IMR-90 (cell line): ENCODE results near the gene TENT4B. TPM values are rescaled to one million over a fixed set of nuclear protein-coding genes. Genes with fewer than 3 reads are reported as not detected.
"Not testable (repeated sequence)": the region's sequence is repeated elsewhere in the genome, so short reads cannot be mapped to it uniquely, and the experiment has no call there.

Source experiments
- ATAC-seq: fragments of 200-7000 bp; cut with Tn5 transposase; 2 replicates; pipeline ENCODE4 v1.9.1; 2020; ENCODE audit warnings: low read depth, mild to moderate bottlenecking, moderate library complexity
- BruUV-seq: library from RNA; stranded (reverse); fragments of 400-500 nt; replicated peaks from 2 replicates; lab custom pipeline; 2021; lab: Mats Ljungman, UMichigan
- CTCF ChIA-PET: fragments of 300-600 bp; formaldehyde crosslinking; extraction: SDS; loops from one replicate; lab custom pipeline; 2021; ENCODE audit warnings: antibody characterized with exemption; lab: Yijun Ruan, JAX
- POLR2A ChIA-PET: fragments of 300-600 bp; sonication (Branson Sonifier 250); formaldehyde crosslinking; loops from one replicate; lab custom pipeline; 2022; ENCODE audit warnings: antibody characterized with exemption; ENCODE audit not compliant: unreplicated experiment; lab: Charles Lee
- DNase-seq: peaks from one replicate; pipeline ENCODE4 v3.0.0; 2013
- H2AFZ ChIP-seq: replicated peaks from 2 replicates; pipeline ENCODE3; 2013; ENCODE audit warnings: low read length, mild to moderate bottlenecking; ENCODE audit not compliant: poor library complexity
- H2AK5ac ChIP-seq: 2 replicates; pipeline ENCODE4 v1.6.1; 2013; ENCODE audit warnings: low read depth, low read length, inconsistent platforms
- H2AK9ac ChIP-seq: replicated peaks from 2 replicates; pipeline ENCODE3; 2013; ENCODE audit warnings: mild to moderate bottlenecking, low read depth, low read length, moderate library complexity; ENCODE audit not compliant: poor library complexity
- H2BK120ac ChIP-seq: 2 replicates; pipeline ENCODE4 v1.6.1; 2013; ENCODE audit warnings: low read depth, low read length, inconsistent platforms
- H2BK15ac ChIP-seq: 3 replicates; pipeline ENCODE4 v1.6.1; 2013; ENCODE audit warnings: low read depth, low read length, inconsistent platforms
- H2BK20ac ChIP-seq: 2 replicates; pipeline ENCODE4 v1.6.1; 2013; ENCODE audit warnings: low read depth, mild to moderate bottlenecking, inconsistent platforms, low read length, moderate library complexity
- H2BK5ac ChIP-seq: 2 replicates; pipeline ENCODE4 v1.6.1; 2013; ENCODE audit warnings: mild to moderate bottlenecking, low read depth, low read length, inconsistent platforms; ENCODE audit not compliant: poor library complexity, severe bottlenecking
- H3K14ac ChIP-seq: replicated peaks from 2 replicates; pipeline ENCODE4 v1.6.1; 2013; ENCODE audit warnings: low read depth, low read length, inconsistent platforms
- H3K18ac ChIP-seq: 2 replicates; pipeline ENCODE4 v1.6.1; 2013; ENCODE audit warnings: low read depth, low read length, control low read depth
- H3K23ac ChIP-seq: 2 replicates; pipeline ENCODE4 v1.6.1; 2013; ENCODE audit warnings: low read depth, low read length, inconsistent platforms
- H3K27ac ChIP-seq: 2 replicates; pipeline ENCODE4 v1.5.1; 2013; ENCODE audit warnings: mild to moderate bottlenecking, control low read depth, low read length; ENCODE audit not compliant: insufficient read depth
- H3K27me3 ChIP-seq: 2 replicates; pipeline ENCODE4 v1.6.1; 2013; ENCODE audit warnings: low read length; ENCODE audit not compliant: control insufficient read depth, insufficient read depth
- H3K36me3 ChIP-seq: 2 replicates; pipeline ENCODE4 v1.6.1; 2013; ENCODE audit warnings: low read length, mixed read lengths; ENCODE audit not compliant: control insufficient read depth, insufficient read depth
- H3K4ac ChIP-seq: 2 replicates; pipeline ENCODE4 v1.6.1; 2013; ENCODE audit warnings: low read depth, low read length, inconsistent platforms
- H3K4me1 ChIP-seq: 2 replicates; pipeline ENCODE4 v1.6.1; 2013; ENCODE audit warnings: low read length, mixed read lengths; ENCODE audit not compliant: control insufficient read depth, insufficient read depth
- H3K4me2 ChIP-seq: 2 replicates; pipeline ENCODE4 v1.6.1; 2013; ENCODE audit warnings: low read depth, mild to moderate bottlenecking, control low read depth, low read length, moderate library complexity
- H3K4me3 ChIP-seq: 2 replicates; pipeline ENCODE4 v1.5.1; 2013; ENCODE audit warnings: low read depth, mild to moderate bottlenecking, control low read depth, low read length, moderate library complexity; ENCODE audit not compliant: insufficient read depth
- H3K56ac ChIP-seq: 2 replicates; pipeline ENCODE4 v1.6.1; 2013; ENCODE audit warnings: low read length, inconsistent platforms; ENCODE audit not compliant: insufficient read depth; ENCODE audit errors: extremely low read depth
- H3K79me1 ChIP-seq, 2 experiments: 2 replicates each; pipeline ENCODE4 v1.6.1; 2013; ENCODE audit warnings: low read length in 2 of 2, inconsistent platforms in 1 of 2, low read depth in 1 of 2
- H3K9ac ChIP-seq: 2 replicates; pipeline ENCODE4 v1.6.1; 2013; ENCODE audit warnings: low read depth, low read length, control low read depth
- H3K9me1 ChIP-seq: 2 replicates; pipeline ENCODE4 v1.6.1; 2013; ENCODE audit warnings: low read length, inconsistent platforms; ENCODE audit not compliant: insufficient read depth
- H3K9me3 ChIP-seq: 2 replicates; pipeline ENCODE4 v1.6.1; 2013; ENCODE audit warnings: low read length; ENCODE audit not compliant: control insufficient read depth, insufficient read depth
- H4K20me1 ChIP-seq: 2 replicates; pipeline ENCODE4 v1.6.1; 2013; ENCODE audit warnings: low read length, inconsistent platforms; ENCODE audit not compliant: insufficient read depth
- H4K5ac ChIP-seq: 2 replicates; pipeline ENCODE4 v1.6.1; 2013; ENCODE audit warnings: mild to moderate bottlenecking, low read depth, low read length, control low read depth
- H4K8ac ChIP-seq, 2 experiments: 2 replicates each; pipeline ENCODE4 v1.6.1; 2013; ENCODE audit warnings: low read depth in 2 of 2, low read length in 2 of 2, control low read depth in 1 of 2, inconsistent platforms in 1 of 2
- H4K91ac ChIP-seq: 2 replicates; pipeline ENCODE4 v1.6.1; 2013; ENCODE audit warnings: low read depth, low read length, inconsistent platforms; ENCODE audit not compliant: insufficient read depth
- BHLHE40 ChIP-seq: fragments of 150-350 bp; IDR thresholded peaks from 2 replicates; pipeline ENCODE4 v1.6.1; 2016; ENCODE audit warnings: mild to moderate bottlenecking, low read depth, low read length
- CEBPB ChIP-seq: IDR thresholded peaks from 2 replicates; pipeline ENCODE4 v1.6.1; 2012; ENCODE audit warnings: low read depth, low read length, improper control_type of control experiment
- MAFK ChIP-seq: IDR thresholded peaks from 2 replicates; pipeline ENCODE4 v1.6.1; 2012; ENCODE audit warnings: low read depth, low read length, improper control_type of control experiment
- NFE2L2 ChIP-seq: fragments of 150-350 bp; IDR thresholded peaks from 2 replicates; pipeline ENCODE4 v1.6.1; 2016; ENCODE audit warnings: low read depth, mild to moderate bottlenecking, low read length
- POLR2A ChIP-seq: IDR thresholded peaks from 2 replicates; pipeline ENCODE4 v1.6.1; 2012; ENCODE audit warnings: mild to moderate bottlenecking, low read depth, low read length
- RCOR1 ChIP-seq: IDR thresholded peaks from 2 replicates; pipeline ENCODE4 v1.6.1; 2012; ENCODE audit warnings: mild to moderate bottlenecking, low read length, improper control_type of control experiment; ENCODE audit not compliant: insufficient replicate concordance
- RFX5 ChIP-seq: IDR thresholded peaks from 2 replicates; pipeline ENCODE4 v1.8.0; 2012; ENCODE audit warnings: low read depth, mild to moderate bottlenecking, low read length, moderate library complexity
- WGBS, 2 experiments: methylation state at CpG; one replicate each; pipeline versions ENCODE4 v1.1.5 to v1.1.7; 2013; ENCODE audit warnings: missing lambda C conversion rate in 2 of 2; ENCODE audit not compliant: insufficient read length in 1 of 2; ENCODE audit errors: extremely low coverage in 2 of 2; 5-methylcytosine and 5-hydroxymethylcytosine counted together
- dilution Hi-C: fragments of 300-500 bp; cut with HindIII; formaldehyde crosslinking; loops from one replicate; pipeline ENCODE4 v1.14.3; 2018; ENCODE audit warnings: low sequenced_read_pairs; ENCODE audit not compliant: unreplicated experiment
- in situ Hi-C: fragments of 300-500 bp; cut with MboI; formaldehyde crosslinking; loops from 3 replicates; pipeline ENCODE4 v1.14.3; 2019; ENCODE audit warnings: low sequenced_read_pairs, inconsistent platforms, mixed read lengths
- intact Hi-C: fragments of 100-400 bp; cut with micrococcal nuclease; formaldehyde crosslinking; loops from 2 replicates; pipeline ENCODE4 v1.10.0; 2022
- polyA plus RNA-seq, 3 experiments: library from polyadenylated mRNA; depleted of rRNA; stranded (reverse); fragments of >200 nt; gene quantifications; 2 replicates each; pipeline ENCODE4 v1.2.3, GENCODE V29; 2012; ENCODE audit warnings: low replicate concordance in 1 of 3
- total RNA-seq: library from RNA; depleted of rRNA; stranded (reverse); fragments of >200 nt; gene quantifications from 2 replicates; pipeline ENCODE4 v1.2.3, GENCODE V29; 2012

TENT4B gene
- total and polyA plus RNA-seq, 2 of the 4 experiments (the other 2 are of a cell fraction) = 4.1 to 7.0 TPM

GRCh38 chr16:50169555-50170096 lies 16.5 kb downstream of the TENT4B start:
- TF ChIP-seq NFE2L2 = no peak
- TF ChIP-seq CEBPB = no peak
- TF ChIP-seq RFX5 = no peak
- TF ChIP-seq RCOR1 = no peak
- TF ChIP-seq POLR2A = no peak
- TF ChIP-seq MAFK = no peak
- no peak for TF ChIP-seq BHLHE40
- WGBS, 2 experiments = 100% methylated on average over 1 of the region's 2 CpGs; no CpG with 5 or more reads in 1 of the 2 experiments
- in situ Hi-C loops (no loop called here), dilution Hi-C loops (no loop called here), intact Hi-C loops (no loop called here)
- Histone ChIP-seq H3K36me3 (no peaks in the 10 kb centered on the region), H3K27me3 (no peaks in the 10 kb centered on the region), H3K56ac (no peak overlapping the region; the same call in 1 of the 2 replicates), H4K5ac (no peak overlapping the region), H3K14ac (no peak overlapping the region), H4K20me1 (peaks cover 33% of the 10 kb centered on the region), H3K4me1 (peaks cover 15% of the 10 kb centered on the region), H3K23ac (no peak overlapping the region), H2BK15ac (peak overlapping the region; percentile 48; the same call in 1 of the 3 replicates), H3K9me1 (peaks cover 25% of the 10 kb centered on the region), H4K8ac (no peak overlapping the region), H3K18ac (no peak overlapping the region; the same call in 1 of the 2 replicates), H3K4ac (no peak overlapping the region), H2BK5ac (no peak overlapping the region), H3K9me3 (no peaks in the 10 kb centered on the region), H2AK5ac (no peak overlapping the region), H3K4me3 (no peak overlapping the region), H3K4me2 (no peak overlapping the region), H3K27ac (no peak overlapping the region), H2BK20ac (no peak overlapping the region), H4K91ac (no peak overlapping the region), H2AK9ac (no peak overlapping the region), H3K9ac (no peak overlapping the region), H2AFZ (no peak overlapping the region), H2BK120ac (no peak overlapping the region), H3K79me1 (peaks cover 11 to 78% of the 10 kb centered on the region in 2 experiments)
- ATAC-seq = no peak
- DNase-seq = no peak
- ChIA-PET CTCF (no interaction called here), POLR2A (no interaction called here)
- BruUV-seq = no TSS peak

GRCh38 chr16:50171773-50172172 lies 18.7 kb downstream of the TENT4B start:
- H3K9me3 ChIP-seq, H3K18ac ChIP-seq, in situ Hi-C loops, H4K8ac ChIP-seq, H2BK20ac ChIP-seq, H3K4me2 ChIP-seq, H2BK15ac ChIP-seq, POLR2A ChIA-PET, H3K4ac ChIP-seq, H2AK5ac ChIP-seq, H3K27ac ChIP-seq, BruUV-seq, H2AK9ac ChIP-seq, H2BK5ac ChIP-seq, H4K5ac ChIP-seq, H3K9ac ChIP-seq, H2AFZ ChIP-seq, H3K4me3 ChIP-seq, H4K91ac ChIP-seq, CTCF ChIA-PET, H3K14ac ChIP-seq, H3K56ac ChIP-seq, dilution Hi-C loops, H3K27me3 ChIP-seq, ATAC-seq, DNase-seq, H2BK120ac ChIP-seq, intact Hi-C loops, H3K36me3 ChIP-seq, H3K23ac ChIP-seq: not testable (repeated sequence)
- Histone ChIP-seq H4K20me1 (peaks cover 26% of the 10 kb centered on the region), H3K9me1 (peaks cover 20% of the 10 kb centered on the region; the same call in 1 of the 2 replicates), H3K79me1 (peaks cover 5 to 73% of the 10 kb centered on the region in 2 experiments), H3K4me1 (peaks cover 12% of the 10 kb centered on the region)
- no CpG with 5 or more reads among the region's 4 CpGs for WGBS, 2 experiments
